Measurements from ENCODE around the gene PLXNA2.

PLXNA2 gene

GRCh38 chr1:208161656-208162375, 82.4 kb downstream of the PLXNA2 start:
- DNase-seq (ENCODE audit: low read depth): no peak

GRCh38 chr1:208161005-208161404, 83.2 kb downstream of the PLXNA2 start:
- DNase-seq (ENCODE audit: low read depth): no peak

GRCh38 chr1:208160259-208160819, 83.8 kb downstream of the PLXNA2 start:
- no peak for DNase-seq (ENCODE audit: low read depth)

GRCh38 chr1:208159555-208160258, 84.5 kb downstream of the PLXNA2 start:
- no peak for DNase-seq (ENCODE audit: low read depth)

- DNase-seq (ENCODE audit: low read depth): no peak
These were observed 85.3 kb downstream of the PLXNA2 start for GRCh38 chr1:208158640-208159554.

- DNase-seq (ENCODE audit: low read depth): no peak
These were observed 86.4 kb downstream of the PLXNA2 start for GRCh38 chr1:208157769-208158168.

GRCh38 chr1:208156741-208157140, 87.4 kb downstream of the PLXNA2 start:
- DNase-seq (ENCODE audit: low read depth): no peak

- no peak for DNase-seq (ENCODE audit: low read depth)
These were observed 87.9 kb downstream of the PLXNA2 start for GRCh38 chr1:208156310-208156709.

- DNase-seq (ENCODE audit: low read depth): no peak
These were observed 89.2 kb downstream of the PLXNA2 start for GRCh38 chr1:208154679-208155642.

- DNase-seq (ENCODE audit: low read depth): no peak
These were observed 90.1 kb downstream of the PLXNA2 start for GRCh38 chr1:208154040-208154439.

- no peak for DNase-seq (ENCODE audit: low read depth)
These were observed 90.8 kb downstream of the PLXNA2 start for GRCh38 chr1:208153386-208153785.

GRCh38 chr1:208151728-208152598, 92.2 kb downstream of the PLXNA2 start:
- DNase-seq (ENCODE audit: low read depth): no peak

GRCh38 chr1:208150833-208151458, 93.2 kb downstream of the PLXNA2 start:
- DNase-seq (ENCODE audit: low read depth): no peak

- no peak for DNase-seq (ENCODE audit: low read depth)
These were observed 94.2 kb downstream of the PLXNA2 start for GRCh38 chr1:208149776-208150514.

GRCh38 chr1:208149213-208149612, 95.0 kb downstream of the PLXNA2 start:
- no peak for DNase-seq (ENCODE audit: low read depth)

GRCh38 chr1:208148380-208148779, 95.8 kb downstream of the PLXNA2 start:
- DNase-seq (ENCODE audit: low read depth): no peak

- no peak for DNase-seq (ENCODE audit: low read depth)
These were observed 97.5 kb downstream of the PLXNA2 start for GRCh38 chr1:208146650-208147049.

GRCh38 chr1:208145167-208145566, 99.0 kb downstream of the PLXNA2 start:
- no peak for DNase-seq (ENCODE audit: low read depth)

All from stimulated activated CD8-positive, alpha-beta memory T cell treated with anti-CD3 and anti-CD28 coated beads, Interleukin-15, amount 100 ng/mL, for 24 hours (primary cell).